Right forelimb (tissue), 1 donor: ENCODE measurements around the gene FSIP2.

Experiments used
- DNase-seq: peaks from one replicate; pipeline ENCODE4 v3.0.0-alpha.2; 2018

FSIP2 gene, protein sequence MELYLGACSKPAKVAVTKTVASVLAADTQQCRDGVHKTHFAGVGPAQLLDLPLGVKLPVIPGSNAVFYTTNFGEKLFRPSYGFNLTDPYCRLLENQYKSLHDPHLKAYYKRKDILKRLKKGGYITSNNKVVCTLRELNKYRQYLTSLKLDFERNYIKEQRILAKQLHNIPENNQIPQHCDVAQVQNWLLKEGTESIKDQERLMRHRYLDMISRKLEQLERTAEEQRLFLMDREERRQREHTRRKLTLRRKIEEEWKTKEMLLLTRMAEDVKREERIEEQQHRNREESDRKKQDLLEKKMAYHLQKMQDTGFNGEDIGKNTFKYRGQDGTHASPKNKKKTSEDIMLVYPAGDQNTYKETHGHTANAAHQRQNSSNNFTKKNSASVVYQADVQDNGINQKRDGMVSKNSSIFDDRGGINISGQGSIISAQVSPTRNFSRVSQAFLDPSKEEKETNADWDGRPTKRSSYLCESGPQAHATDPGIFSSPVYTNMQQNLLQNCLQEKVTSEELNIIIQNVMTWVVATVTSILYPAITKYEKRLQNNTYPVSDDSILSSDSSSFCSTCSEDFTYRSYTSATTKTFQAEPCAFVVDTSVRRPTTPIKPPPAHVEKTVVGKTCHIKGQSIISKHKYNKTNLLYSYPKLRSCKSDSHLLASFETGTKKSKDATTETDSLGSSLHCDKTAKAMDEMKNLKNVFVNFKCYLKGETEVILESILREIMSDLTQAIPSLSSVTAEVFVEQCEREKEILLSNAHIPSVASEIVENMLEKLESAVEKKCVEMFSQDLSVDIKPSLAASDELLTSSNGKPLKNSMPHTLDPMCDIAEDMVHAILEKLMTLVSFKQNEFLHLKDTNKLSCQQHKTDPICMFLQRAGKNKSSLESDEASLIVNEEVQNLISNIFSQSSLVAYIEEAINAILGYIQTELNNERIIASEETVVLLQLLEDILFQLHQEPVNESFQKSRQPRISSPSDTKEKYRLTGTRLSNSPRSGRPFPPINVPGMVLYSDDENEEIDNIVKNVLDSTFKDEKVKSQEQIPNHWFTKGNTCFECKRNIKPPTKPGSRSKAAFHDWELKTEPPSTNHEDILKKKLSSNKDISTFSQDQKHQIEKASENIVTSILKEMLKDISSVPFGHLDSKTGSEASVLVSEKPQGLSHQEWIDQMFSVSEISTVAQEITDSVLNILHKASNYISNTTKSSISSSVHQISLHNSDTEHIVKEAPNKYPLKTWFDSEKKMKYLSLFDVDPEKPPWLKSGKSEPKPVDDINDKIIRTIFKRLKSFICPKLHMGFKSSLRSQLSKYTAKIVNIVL (N-terminal part only)

DNA sequence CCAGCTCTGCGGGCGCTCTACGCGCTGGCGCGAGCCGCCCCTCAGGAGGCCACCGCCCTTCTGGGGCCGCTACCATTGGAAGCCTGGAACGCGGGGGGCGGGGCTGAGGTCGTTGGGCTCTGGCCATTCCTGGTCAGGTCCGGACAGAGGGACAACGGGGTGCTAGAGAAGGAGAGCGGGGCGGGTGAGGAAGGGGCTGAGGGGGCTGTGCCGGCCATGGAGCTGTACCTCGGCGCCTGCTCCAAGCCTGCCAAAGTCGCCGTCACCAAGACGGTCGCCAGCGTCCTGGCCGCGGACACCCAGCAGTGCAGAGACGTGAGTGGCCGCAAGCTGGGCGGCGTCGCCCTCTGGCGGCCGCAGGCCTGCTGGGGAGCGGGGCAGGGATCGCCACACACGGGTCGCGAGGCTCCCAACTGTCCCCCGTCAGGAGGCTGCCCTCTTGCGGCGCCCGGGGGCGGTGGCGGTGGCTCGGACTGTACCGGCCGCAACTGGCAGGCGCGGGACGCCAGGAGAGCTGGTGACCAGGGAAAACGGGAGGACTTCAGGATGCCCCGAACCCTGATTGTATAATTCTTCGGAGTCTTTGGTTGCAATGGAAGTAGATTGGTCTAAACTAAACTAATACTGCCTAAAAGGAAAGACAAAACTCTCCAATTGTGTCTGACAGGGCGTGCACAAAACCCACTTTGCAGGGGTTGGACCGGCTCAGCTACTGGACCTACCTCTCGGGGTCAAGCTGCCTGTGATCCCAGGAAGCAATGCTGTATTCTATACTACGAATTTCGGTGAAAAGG lies at the start of gene FSIP2:
Gene FSIP2 (plus strand): TSS at position 126 of the 794 bp plus-strand sequence. CDS start 91 bp downstream, at position 217.
- peak; percentile 73 for DNase-seq

DNA sequence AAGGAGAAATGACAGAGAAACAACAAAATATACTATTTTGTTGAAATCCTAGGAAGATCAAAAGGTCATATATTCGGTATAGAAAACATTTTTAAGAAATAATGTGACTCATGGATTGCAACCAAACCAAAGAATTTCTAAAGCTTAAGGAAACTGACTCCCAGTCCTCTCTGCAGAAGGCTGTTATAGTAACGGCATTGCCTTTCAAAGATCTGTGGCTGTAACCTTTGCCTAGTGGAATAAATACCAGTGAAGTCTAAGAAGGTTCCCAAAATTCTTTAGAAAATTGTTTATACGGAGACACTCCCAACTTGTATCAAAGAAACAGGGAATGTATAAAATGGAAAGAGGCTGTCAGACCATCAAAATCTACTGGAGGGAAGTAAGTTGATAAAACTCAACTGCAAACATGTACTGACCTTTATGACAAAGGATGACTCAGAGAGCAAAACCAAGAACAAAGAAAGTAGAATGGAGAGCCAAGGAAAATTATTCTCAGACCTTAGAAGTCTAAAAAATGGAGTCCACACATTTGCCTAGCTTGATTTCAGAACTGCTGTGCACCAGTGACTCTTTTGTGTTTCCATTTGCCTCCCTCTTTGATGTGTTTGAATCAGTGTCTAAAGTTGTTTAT lies 48.6 kb upstream of the FSIP2 start:
- no peak for DNase-seq

DNA sequence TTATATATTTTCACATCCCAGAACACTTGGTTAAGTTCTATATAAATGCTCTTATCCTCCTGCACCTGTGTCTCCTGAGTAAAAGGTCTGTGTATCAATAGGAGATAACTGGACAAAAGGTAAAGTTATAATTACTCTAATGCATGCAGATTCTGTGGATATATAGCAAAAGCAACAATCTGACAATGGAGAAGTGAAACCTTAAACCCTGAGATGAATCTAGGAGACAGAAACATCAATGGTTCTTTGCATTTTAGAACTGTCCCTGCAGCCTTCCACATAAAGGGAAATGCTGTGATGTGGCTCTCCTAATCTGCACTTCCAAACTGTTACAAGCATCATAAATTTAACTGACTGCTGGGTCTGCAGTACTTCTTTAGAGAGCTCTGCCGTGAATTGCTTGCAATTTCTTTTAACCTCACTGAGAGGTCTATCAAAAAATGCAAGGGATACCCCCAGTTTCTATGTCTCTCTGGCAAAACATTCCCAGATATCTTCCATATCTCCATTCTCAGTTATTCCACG lies 42.8 kb upstream of the FSIP2 start:
- DNase-seq: no peak

DNA sequence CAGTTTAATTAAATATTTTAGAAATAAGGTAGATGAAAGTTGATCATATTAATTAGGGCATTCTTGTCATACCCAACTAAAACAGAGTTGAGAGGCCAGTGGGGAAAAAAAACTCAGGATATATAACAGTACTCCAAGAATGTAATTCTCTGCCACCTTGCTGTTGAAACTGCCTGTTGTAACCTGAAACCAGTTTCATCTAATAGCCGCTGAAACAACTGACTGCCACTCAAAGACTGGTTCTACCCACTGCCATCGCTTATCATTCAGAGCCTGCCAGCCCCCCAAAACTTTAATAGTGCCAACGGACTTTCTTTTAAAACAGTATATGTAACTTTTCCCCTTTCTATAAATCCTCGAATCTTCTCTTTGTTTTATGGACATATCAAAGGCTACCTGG lies 37.7 kb upstream of the FSIP2 start:
- DNase-seq: no peak

DNA sequence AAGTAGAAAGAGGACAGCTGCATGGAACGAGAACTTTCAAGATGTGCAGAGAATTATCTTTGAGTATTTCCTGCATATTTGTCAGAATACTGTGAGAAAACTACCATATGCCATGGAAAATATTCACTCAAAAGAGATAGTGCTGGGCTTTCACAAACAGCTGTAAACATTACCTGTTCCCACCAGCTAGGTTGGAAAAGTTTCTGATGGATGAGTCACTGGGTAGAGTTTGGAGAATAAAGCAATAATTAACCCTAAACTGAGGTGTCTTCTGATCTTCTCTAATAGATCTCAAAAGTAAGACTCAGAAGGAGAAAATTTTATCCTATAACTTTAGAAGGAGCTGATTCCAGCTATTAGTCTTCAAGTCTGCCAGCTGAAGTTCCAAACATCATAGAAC lies 3.9 kb upstream of the FSIP2 start:
- DNase-seq: no peak

DNA sequence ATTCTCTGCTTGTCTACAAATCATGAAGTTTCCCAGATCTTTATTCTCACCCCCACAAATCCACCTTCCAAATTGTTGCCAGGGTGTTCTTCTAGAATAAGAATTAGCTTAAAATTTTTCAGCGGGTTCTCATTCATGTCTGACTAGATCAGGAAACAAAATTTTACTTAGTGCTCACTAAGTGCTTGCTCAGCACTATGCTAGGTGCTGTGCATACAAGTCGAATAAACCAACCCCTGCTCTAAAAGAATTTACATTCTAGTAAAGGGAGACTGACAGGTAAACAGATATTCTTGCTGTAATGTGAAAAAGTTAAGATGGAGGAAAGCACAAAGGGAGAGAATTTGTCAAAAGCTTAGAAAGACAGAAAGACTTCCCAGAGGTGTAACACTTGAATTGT lies 2.4 kb upstream of the FSIP2 start:
- no peak for DNase-seq

DNA sequence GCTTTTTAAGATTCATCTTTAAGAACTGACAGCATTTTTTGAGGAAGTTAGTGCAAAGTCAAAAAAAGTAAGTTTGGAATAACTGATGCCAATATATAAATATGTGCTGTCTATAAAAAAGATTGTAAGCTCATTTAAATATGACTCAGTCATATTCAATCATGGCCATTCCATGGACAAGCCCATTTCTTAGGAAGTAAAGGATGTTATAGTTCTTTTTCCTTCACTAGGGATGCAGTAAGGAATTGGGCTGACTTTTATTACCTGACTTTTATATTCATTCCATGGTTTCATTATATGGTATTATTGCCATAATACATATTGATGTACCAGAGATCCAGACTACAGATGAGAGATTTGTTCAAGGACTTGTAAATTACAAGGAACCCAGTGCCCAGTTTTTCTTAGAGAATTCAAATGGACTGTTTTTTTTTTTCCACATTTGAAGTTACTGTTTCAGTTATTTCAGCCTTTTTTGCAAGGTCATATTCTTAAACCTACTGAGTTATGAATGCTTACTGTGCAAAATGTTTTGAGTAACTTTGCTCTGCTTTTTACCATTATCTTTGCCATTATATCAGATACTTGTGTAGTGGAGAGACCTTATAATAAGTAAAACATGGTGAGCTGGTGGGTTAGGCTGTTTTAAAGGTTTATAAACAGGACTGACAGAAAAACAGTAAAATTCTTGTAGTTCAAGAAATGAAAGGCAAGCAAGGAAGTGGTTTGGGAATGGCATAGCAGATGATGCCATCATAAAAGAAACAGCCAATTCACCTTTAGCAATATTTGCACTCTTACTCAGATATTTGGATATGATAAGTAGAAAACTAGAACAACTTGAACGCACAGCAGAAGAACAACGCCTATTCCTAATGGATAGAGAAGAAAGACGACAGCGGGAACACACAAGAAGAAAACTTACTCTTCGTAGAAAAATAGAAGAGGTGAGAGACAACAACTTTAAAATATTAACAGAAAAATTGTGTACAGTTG lies 7.6 kb downstream of the FSIP2 start:
- no peak for DNase-seq

DNA sequence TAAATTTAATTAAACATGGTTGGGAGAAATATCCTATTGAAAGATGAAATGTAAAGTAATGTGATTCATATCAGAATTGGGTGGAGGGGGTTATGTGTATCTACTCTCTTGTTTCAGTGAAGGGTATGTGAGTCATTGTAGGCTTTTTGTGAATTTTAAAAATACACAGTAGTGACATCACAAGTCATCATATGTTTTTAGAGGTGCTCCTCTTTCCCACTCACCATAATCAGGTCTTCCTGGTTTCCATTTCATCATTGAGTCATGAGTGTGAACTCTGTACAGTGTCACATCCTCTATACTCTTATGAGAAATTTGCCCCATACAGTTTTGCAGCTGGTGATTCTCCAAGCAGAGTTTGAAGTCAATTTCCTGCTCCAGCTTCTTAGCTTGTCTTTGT lies 18.8 kb downstream of the FSIP2 start:
- no peak for DNase-seq

DNA sequence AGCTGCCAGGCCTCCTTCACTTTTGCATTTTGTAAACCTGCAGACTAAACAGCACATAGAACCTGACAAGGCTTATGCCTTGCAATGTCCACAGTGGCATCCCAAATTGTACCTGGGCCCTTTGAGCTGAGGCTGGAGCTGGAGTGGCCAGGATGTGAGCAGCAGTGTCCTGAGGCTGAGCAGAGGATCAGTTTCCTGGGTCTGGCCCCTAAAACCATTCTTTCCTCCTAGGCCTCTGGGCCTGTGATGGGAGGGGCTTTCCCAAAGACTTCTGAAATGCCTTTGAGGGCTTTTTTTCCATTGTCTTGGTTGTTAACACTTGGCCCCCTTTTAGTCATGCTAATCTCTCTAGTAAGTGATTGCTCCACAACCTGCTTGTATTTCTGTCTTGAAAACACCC lies 32.8 kb downstream of the FSIP2 start:
- no peak for DNase-seq

DNA sequence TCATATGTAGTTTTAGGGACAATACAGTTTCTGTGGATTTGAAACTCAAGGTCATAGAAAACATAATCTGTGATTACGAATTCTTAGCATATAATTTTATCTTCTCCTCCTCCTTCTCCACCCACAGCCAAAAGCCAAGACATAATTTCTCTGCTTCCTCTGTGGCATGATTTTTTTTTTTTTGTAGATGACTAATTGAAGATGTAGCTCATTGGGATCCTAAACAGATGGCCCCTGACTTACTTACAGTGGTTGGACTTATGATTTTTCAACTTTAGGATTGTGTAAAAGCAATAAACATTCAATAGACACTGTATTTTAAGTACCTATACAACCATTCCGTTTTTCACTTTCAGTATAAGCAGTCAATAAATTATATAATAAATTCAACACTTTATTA lies 42.3 kb downstream of the FSIP2 start:
- no peak for DNase-seq

DNA sequence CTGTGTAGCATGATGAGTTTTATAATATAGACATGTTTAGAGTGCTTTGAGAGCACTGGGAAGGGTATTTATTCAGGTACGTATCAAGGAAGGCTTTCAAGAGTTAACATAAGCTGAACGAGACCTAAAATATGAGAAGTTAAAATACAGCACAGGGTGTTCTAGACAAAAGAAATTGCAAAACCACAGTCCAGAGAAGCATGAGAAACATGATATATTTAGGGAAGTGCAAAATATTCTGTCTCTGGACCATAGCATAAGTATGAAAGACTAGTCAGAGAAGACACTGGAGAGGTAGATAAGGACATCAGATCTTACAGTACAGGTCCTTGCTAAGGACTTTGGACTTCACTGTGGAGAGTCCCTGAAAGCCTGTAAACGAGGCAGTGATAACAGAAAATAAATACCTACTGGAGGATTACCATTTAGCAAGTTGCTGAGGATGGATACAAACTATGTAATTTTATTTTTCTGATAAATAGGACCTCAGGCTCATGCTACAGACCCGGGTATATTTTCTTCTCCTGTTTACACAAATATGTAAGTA lies 43.7 kb downstream of the FSIP2 start:
- no peak for DNase-seq

DNA sequence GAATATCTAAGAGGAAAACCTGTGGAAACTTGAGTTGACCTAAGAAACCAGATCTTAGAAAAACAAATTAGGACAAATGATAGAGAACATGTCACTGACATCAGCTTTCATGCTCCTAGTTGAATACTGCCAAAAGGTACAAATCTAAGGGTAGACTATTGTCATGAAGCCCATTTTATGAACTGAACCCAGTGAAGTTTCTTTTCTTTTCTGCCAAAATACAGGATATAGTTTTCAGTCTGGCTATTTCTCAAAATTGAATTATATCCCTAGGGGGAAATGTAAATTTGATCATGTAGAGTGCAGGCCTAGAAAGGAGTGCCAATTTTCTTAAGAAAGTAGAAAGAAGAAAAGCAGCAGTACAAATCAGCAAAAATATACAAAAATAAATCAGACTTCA lies 46.6 kb downstream of the FSIP2 start:
- no peak for DNase-seq

DNA sequence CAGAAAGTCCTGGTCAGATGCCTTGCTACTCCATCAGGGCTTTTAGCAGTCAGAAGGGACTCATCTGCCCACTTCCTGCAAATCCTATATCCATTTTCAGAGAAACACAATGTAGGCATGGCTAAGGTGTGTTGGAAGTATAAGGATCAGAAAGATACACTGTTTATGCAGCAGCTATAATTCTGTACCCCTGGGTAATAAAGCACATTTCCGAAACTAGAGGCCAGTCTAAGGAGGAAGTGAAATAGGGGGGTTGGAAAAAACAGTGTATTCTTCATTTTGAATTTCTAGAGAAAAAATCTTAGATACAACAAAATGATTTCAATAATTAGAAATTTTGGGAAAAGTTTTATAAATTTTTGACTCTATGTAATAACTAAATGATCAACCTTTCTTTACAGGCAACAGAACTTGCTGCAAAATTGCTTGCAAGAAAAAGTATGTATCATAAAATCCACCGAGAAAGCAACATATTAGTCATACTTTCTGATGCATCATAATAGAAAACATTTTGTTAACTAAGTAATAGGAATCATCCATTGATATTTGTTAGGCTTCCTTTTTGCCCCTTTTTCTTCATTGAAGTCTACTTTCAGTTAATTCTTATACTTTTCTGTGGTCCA lies 47.4 kb downstream of the FSIP2 start:
- no peak for DNase-seq

DNA sequence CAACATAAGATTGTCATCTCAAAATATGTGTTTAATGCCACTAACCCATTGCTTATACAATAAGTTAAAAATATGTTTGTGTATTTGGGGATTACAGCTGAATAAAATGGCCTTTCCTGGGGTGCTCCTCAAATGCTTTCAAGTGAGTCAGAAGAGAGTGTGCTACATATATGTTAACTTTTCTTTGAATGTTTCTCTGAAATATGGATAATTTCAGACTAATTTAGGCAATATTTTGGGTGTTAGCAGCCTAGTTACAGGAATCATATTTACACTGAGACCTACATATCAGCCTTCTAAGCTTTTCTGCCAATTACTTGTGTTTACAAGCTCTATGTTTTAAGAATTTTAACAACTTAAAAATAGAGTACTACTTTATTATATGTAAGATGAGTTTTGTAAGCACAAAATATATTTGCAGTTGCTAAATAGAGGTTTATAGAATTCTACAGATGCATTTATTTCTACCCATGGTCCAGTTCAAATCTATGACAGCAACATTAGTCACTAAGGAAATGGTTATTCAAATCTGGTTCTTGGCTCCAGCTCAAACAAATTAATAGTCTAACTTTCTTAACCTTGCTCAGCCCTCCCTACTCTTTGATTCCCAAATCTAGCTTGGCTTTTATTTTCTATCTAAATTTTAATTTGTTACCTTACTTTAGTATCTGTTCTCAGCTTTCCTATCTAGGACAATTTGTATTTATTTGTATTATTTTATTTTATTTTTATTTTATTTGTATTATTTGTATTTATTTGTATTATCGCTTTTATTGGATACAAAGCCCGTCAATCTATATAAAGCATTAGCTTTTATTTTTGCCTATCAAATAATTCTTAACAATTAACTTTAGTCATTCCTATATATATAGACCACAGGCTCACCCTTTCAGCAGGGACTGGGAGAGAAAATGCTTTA lies 48.9 kb downstream of the FSIP2 start:
- no peak for DNase-seq

DNA sequence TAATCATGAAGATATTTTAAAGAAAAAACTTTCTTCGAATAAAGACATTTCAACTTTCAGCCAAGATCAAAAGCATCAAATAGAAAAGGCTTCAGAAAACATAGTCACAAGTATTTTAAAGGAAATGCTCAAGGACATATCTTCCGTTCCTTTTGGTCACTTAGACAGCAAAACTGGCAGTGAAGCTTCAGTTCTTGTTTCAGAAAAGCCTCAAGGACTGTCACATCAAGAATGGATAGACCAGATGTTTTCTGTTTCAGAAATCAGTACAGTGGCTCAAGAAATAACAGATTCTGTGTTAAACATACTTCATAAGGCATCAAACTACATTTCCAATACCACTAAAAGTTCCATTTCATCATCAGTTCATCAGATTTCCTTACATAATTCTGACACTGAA lies 51.8 kb downstream of the FSIP2 start:
- no peak for DNase-seq

DNA sequence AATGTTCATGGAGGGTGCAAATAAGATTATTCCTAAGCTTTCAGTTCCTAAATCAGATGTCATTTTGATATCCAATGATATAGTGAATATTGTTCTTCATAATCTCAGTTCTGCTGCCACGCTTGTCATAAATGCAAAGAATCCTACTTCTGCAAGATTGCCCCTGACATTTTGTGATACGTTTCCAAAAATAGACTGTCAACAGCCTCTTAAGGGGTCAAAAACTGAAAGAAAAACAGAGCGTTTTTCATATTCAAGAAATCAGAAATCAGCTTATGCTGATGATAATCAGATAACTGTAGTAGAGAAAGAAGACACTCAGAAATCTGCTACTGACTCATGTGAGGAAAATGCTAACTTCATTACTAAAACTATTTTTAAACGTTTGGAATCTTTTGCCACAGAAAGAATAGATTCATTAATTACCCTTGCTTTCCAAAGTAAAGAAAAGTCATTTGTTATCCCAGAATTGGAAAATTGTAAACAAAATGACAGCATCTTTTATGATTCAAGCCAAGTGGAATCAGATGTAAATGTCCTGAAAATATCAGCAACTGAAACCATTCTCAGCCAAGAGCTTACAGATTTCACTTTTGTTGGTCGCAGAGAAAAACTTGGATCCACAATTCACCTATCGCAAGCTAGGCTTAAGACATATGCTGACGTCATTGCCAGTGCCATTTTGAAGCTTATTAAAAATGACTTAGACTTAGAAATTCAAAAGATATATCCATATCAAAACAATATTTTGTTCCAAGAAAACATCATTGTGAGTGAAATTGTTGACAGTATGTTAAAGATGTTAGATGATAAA lies 55.1 kb downstream of the FSIP2 start:
- no peak for DNase-seq

DNA sequence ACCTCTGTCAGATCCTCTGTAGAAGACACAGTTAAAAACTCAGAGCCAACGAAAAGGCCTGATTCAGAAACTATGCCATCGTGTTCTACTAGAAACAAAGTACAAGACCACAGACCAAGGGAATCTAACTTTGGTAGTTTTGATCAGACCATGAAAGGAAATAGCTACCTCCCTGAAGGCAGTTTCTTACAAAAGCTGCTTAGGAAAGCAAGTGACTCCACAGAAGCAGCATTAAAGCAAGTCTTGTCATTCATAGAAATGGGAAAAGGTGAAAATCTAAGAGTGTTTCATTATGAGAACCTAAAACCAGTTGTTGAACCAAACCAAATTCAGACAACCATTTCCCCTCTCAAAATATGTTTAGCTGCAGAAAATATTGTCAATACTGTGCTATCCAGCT lies 58.2 kb downstream of the FSIP2 start:
- DNase-seq: no peak
